ENCODE measurements around the gene ALS2. TPM values are rescaled to one million over a fixed set of nuclear protein-coding genes. Genes with fewer than 3 reads are reported as not detected.

ALS2 gene
- total RNA-seq, 2 experiments from 2014 or later: 10.1 to 10.5 TPM

DNA sequence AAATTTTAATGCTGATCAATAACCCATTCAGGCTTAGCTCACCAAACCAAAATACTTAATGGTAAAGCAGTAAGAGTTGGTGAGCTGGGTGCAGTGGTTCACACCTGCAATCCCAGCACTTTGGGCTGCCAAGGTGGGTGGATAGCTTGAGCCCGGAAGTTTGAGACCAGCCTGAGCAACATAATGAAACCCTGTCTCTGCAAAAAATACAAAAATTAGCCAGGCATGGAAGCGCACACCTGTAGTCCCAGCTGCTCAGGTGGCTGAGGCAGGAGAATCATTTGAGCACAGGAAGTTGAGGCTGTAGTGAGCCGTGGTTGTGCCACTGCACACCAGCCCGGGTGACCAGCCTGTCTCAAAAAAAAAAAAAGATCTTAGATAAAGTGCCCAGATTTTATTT lies 46.6 kb downstream of the ALS2 start:
- POLR2A ChIA-PET: interaction anchor here (0.7 kb wide), 1 partner anchor 819 kb away, joined by 4 read pairs; no protein-coding TSS in a partner anchor
- Mint-ChIP-seq H3K9me3 (peaks cover 8% of the 10 kb centered on the region), H3K4me3 (no peak overlapping the region), H3K4me1 (ENCODE audit: low read depth) (peaks cover 10% of the 10 kb centered on the region), H3K27ac (no peak overlapping the region), H3K27me3 (no peaks in the 10 kb centered on the region), H3K36me3 (ENCODE audit: low read depth) (peaks cover 28% of the 10 kb centered on the region)
- CTCF ChIA-PET: no interaction called here
- TF ChIP-seq, protein P1, sequence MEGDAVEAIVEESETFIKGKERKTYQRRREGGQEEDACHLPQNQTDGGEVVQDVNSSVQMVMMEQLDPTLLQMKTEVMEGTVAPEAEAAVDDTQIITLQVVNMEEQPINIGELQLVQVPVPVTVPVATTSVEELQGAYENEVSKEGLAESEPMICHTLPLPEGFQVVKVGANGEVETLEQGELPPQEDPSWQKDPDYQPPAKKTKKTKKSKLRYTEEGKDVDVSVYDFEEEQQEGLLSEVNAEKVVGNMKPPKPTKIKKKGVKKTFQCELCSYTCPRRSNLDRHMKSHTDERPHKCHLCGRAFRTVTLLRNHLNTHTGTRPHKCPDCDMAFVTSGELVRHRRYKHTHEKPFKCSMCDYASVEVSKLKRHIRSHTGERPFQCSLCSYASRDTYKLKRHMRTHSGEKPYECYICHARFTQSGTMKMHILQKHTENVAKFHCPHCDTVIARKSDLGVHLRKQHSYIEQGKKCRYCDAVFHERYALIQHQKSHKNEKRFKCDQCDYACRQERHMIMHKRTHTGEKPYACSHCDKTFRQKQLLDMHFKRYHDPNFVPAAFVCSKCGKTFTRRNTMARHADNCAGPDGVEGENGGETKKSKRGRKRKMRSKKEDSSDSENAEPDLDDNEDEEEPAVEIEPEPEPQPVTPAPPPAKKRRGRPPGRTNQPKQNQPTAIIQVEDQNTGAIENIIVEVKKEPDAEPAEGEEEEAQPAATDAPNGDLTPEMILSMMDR (IDR thresholded peaks at IDR 0.05): no peak
- ATAC-seq (no peak), DNase-seq (no peak)
- intact Hi-C loops (cut with micrococcal nuclease): no loop called here

DNA sequence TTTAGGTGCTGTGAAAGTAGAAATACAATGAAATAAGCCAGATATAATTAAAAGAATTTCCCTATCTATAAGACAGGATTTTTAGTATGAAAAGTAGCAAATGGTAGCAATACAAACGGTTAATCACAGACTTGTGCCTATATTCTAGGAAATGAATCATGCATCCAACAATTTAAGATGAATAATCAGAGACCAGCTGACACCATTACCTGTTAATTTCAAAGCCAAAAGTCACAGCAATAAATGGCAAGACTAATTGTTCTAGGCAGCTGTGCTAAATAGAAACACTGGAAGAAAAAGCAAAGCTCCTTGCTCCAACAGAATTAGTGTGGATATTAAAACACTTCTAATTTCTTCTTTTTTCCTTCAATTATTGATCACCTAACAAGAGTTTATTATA lies 47.2 kb downstream of the ALS2 start:
- Mint-ChIP-seq H3K27ac (no peak overlapping the region), H3K27me3 (no peaks in the 10 kb centered on the region), H3K4me1 (ENCODE audit: low read depth) (peaks cover 10% of the 10 kb centered on the region), H3K4me3 (no peak overlapping the region), H3K36me3 (ENCODE audit: low read depth) (peaks cover 26% of the 10 kb centered on the region), H3K9me3 (peaks cover 8% of the 10 kb centered on the region)
- POLR2A ChIA-PET: interaction anchor here (0.7 kb wide), 1 partner anchor 820 kb away, joined by 4 read pairs; no protein-coding TSS in a partner anchor
- CTCF ChIA-PET: no interaction called here
- ATAC-seq: no peak
- no peak for DNase-seq
- TF ChIP-seq, protein P1 (IDR thresholded peaks at IDR 0.05): no peak
- intact Hi-C loops (cut with micrococcal nuclease): no loop called here

DNA sequence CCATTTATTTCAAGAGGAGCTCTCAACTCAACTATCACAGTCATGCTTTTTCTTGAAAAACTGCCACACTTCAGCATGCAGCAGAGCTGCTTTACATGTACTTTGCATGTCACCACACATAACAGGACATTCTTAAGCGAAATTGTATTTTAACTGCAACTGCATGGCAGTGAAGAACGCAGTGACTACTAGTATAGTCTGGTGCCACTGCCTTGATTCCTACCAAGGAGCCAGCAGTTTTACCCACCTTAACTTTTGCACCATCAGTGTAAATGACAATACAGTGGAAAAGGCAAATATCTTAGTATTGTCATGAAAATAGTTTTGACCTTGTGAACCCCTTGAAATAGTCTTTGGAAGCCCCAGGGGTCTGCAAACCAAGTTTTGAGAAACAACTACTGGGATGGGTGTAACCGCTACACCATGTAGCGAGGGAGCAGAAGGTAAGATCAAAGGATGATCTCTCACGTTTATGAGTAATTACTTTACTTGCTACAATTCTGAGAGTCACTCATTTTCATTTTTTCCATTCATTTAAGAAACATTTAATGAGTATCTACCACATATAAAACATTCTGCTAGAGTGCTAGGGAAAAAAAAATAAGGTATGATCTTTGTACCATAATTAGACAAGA lies 50.0 kb downstream of the ALS2 start:
- DNase-seq: peak; percentile 29
- intact Hi-C loops (cut with micrococcal nuclease): no loop called here
- H3K4me3 Mint-ChIP-seq: no peak overlapping the region

DNA sequence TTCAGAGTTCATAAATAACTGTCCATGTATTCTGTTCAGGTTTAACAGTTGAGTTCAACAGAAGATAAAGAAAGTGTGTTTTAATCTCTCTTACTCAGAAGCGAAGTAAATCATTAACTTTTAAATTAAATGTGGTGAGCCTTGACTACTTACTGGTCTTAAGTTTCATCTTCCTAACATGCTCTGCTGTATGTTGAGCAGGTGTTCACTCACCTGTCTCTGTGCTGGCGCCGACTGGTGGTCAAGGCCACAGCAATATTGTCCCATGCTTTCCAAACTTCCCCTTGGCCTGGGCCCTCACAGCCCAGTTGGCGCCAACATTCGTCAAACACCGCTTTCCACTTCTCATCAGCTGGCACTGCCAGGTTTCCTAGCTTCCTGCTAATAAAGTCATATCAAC lies 65.3 kb downstream of the ALS2 start:
- ChIA-PET POLR2A (no interaction called here), CTCF (no interaction called here)
- DNase-seq: no peak
- no peak overlapping the region for H3K27ac Mint-ChIP-seq
- intact Hi-C loops (cut with micrococcal nuclease): no loop called here
- H3K27me3 Mint-ChIP-seq: no peaks in the 10 kb centered on the region
- no peak for ATAC-seq
- peaks cover 37% of the 10 kb centered on the region for H3K36me3 Mint-ChIP-seq (ENCODE audit: low read depth)
- H3K4me1 Mint-ChIP-seq (ENCODE audit: low read depth): no peaks in the 10 kb centered on the region
- peaks cover 6% of the 10 kb centered on the region for H3K9me3 Mint-ChIP-seq
- TF ChIP-seq, protein P1 (IDR thresholded peaks at IDR 0.05): no peak
- H3K4me3 Mint-ChIP-seq: no peak overlapping the region

More for the DNA sequence above, 50.0 kb downstream of the ALS2 start:
- no peaks in the 10 kb centered on the region for H3K27me3 Mint-ChIP-seq
- H3K9me3 Mint-ChIP-seq: peaks cover 2% of the 10 kb centered on the region
- H3K36me3 Mint-ChIP-seq (ENCODE audit: low read depth): peaks cover 17% of the 10 kb centered on the region
- ATAC-seq: peak; percentile 92
- H3K27ac Mint-ChIP-seq: no peak overlapping the region
- CTCF ChIA-PET: no interaction called here
- POLR2A ChIA-PET: no interaction called here
- peaks cover 10% of the 10 kb centered on the region for H3K4me1 Mint-ChIP-seq (ENCODE audit: low read depth)
- TF ChIP-seq, protein P1 (IDR thresholded peaks at IDR 0.05): no peak

DNA sequence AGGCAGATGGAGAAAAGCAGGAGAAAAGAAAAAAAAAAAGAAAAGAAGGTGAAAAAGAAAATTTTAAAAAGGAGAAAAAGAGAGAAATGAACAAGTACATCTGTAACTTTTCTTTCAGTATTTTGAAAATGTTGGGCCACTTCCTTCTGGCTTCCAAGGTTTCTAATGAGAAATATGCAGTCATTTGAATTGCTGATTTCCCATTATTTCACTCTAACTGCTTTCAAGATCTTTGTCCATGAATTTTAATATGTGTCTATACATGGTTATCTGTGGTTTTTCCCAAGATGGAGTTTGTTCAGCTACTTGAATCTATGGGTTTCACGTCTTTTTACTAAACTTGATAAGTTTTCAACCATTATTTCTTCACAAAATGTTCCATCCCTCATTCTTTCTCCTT lies 68.0 kb downstream of the ALS2 start:
- H3K36me3 Mint-ChIP-seq (ENCODE audit: low read depth): peaks cover 22% of the 10 kb centered on the region
- no peaks in the 10 kb centered on the region for H3K27me3 Mint-ChIP-seq
- ChIA-PET POLR2A (no interaction called here), CTCF (interaction anchor here (0.8 kb wide), 1 partner anchor 28 kb away, joined by 4 read pairs; no protein-coding TSS in a partner anchor)
- H3K9me3 Mint-ChIP-seq: no peaks in the 10 kb centered on the region
- TF ChIP-seq, protein P1 (IDR thresholded peaks at IDR 0.05): no peak
- no peak overlapping the region for H3K4me3 Mint-ChIP-seq
- DNase-seq (no peak), ATAC-seq (no peak)
- no peak overlapping the region for H3K27ac Mint-ChIP-seq
- intact Hi-C loops (cut with micrococcal nuclease): no loop called here
- peaks cover 3% of the 10 kb centered on the region for H3K4me1 Mint-ChIP-seq (ENCODE audit: low read depth)
